ENCODE data around the gene MPP2.

GRCh38 chr17:43856141-43856540 lies 51.2 kb downstream of the MPP2 start:
- TF ChIP-seq, protein P1, sequence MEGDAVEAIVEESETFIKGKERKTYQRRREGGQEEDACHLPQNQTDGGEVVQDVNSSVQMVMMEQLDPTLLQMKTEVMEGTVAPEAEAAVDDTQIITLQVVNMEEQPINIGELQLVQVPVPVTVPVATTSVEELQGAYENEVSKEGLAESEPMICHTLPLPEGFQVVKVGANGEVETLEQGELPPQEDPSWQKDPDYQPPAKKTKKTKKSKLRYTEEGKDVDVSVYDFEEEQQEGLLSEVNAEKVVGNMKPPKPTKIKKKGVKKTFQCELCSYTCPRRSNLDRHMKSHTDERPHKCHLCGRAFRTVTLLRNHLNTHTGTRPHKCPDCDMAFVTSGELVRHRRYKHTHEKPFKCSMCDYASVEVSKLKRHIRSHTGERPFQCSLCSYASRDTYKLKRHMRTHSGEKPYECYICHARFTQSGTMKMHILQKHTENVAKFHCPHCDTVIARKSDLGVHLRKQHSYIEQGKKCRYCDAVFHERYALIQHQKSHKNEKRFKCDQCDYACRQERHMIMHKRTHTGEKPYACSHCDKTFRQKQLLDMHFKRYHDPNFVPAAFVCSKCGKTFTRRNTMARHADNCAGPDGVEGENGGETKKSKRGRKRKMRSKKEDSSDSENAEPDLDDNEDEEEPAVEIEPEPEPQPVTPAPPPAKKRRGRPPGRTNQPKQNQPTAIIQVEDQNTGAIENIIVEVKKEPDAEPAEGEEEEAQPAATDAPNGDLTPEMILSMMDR (conservative IDR thresholded peaks at IDR 0.05; ENCODE audit: low read length), result no peak
- no peak for TF ChIP-seq EZH2phosphoT487 (IDR thresholded peaks at IDR 0.05; ENCODE audit: borderline replicate concordance)

All from Loucy (cell line).